Stimulated activated CD4-positive, alpha-beta T cell treated with anti-CD3 and anti-CD28 coated beads, Interleukin-12 subunit alpha, Interleukin-12 subunit beta, amount 100 ng/mL, for 48 hours (primary cell): ENCODE data around the gene KDM4C.

Experiments
- DNase-seq, 3 donors: peaks; one replicate each; pipeline ENCODE4 v3.0.0-alpha.2; 2020; ENCODE audit warnings: low read depth in 2 of 3, low spot score in 1 of 3

Gene KDM4C

DNA sequence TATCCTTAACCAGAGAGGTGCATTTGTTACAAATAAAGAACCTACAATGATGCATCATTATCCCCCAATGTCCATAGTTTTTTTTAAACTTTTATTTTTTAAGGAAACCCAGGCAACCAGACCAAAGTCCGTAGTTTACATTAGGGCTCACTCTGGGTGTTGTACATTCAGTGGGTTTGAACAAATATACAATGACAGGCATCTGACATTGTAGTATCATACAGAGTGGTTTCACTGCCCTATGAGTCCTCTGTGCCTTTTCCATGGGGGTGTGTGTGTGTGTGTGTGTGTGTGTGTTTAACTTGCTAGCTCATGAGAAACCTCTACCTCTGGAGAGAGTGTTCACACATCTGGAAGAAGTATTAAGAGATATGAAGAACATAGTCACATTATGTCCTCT is 141.5 kb downstream of the KDM4C start:
- DNase-seq, result no peak

DNA sequence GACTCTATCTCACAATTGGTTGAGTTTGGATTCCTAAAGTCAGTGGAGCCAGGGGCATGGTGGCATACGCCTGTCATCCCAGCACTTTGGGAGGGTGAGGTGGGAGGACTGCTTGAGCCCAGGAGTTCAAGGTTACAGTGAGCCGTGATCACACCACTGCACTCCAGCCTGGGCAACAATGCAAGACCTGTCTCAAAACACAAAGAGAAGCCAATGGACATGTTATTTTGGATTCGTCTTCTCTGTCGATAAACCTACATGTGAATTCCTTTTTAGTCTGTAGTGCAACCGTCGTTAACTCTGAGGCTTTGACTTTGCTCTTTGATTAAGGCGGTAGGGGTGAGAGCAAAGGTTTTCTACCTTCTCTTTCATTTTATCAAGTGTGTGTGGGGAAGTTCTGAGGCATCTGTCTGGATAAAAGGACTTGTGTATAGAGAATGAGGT is 142.7 kb downstream of the KDM4C start:
- no peak for DNase-seq

DNA sequence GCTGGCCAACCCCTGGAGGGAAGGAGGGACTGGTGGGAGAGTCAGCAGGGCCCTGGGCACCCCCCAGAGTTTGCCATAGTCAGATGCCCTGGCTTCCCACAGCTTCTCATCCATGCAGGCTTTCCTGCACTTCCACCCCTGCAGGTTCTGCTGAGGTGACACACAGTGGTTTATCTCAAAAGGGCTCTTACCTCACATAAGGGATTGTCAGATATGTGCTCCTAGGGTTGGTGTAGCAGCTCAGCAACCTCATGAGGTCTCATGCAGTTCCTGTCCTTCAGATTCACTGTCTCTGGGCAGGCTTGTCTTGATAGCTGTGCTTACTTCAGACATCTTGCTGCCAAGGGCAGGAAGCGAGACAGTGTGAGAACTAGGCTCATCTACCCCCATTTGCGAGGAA is 143.4 kb downstream of the KDM4C start:
- no peak for DNase-seq

DNA sequence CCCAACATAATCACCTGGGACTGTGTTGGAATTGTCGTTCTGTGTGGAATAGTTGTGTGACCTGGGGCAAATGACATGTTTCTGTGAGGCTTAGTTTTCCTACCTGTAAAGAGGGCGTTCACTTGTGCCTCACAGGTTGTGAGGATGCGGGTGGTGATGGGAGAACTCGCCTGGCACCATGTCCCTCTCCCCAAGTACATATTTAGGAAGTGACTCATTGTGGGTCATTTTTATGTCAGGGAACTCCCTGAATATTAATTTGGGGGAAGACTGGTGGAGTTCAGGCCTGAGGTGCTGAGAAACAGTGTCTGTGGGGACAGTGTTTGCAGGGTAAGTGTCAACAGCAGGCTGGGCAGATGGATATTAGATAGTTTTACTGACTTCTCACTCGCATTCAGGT is 144.7 kb downstream of the KDM4C start:
- DNase-seq, result no peak

DNA sequence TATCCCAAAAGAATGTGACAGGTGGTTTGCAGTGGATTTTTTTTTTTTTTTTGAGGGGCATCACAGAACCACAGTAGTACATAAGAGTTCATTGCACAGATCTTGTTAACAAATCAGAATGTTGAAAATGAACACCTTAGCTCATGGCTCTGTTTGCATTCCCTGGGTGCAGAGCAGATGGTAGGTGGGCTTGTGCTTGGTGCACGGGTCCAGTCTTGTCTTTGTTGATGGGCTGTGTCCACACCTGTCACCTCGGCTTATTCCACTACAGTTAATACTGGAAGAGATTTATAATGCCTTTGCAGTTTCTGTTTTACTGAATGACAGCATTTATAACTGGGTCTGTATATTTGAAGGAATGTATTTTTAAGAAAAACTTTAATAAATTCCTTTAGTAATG is 146.6 kb downstream of the KDM4C start:
- no peak for DNase-seq

DNA sequence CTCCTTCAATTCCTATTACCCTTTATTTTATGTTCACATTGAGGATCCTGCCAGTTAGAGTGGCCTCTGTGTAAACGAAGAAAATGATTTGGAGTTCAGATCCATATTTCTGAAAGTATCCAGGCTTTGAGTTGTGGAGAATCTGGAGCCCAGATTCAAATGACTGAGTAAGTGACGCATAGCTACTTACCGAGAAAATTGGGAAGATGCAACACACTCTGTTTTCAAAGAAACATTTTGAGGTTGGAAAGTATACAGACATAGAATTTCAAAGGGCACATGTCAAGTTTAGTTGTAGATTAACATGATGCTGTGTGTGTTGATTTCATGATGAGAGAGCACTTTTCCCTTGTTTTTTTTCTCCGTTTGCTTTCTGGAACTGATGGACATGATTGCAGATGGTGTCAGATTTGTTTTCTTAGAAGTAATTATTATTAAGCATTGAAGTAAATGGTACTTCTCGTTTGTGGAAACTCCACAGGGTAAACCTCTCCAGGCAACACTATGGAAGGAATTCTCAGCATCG is 148.1 kb downstream of the KDM4C start:
- no peak for DNase-seq

DNA sequence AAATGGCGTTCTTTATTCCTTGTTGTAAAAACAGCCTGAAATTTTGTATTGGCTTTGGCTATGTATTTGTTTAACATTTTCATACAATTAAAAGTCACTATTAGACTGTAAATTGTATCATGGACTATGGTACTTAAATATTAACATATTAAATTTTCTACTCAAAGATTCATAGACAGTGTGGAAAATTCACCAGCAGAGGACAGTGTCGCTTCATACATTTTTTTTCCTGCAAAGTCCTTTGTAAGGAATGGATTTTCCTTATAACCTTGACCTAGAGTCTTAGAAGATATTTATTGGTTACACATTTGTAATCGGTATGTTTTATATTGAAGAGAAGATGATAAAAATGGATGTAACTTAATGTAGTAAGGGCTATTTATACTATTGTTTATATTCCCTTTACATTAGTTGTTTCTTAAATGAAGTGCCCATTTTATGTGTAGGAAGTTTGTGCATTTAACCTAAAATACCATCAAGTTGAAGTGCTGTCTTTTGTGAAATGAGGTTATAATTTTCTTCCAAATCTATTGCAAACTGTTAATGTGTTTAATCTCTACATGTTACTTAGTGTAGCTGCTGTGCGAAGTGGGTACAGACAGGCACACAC is 150.1 kb downstream of the KDM4C start:
- DNase-seq, result no peak

DNA sequence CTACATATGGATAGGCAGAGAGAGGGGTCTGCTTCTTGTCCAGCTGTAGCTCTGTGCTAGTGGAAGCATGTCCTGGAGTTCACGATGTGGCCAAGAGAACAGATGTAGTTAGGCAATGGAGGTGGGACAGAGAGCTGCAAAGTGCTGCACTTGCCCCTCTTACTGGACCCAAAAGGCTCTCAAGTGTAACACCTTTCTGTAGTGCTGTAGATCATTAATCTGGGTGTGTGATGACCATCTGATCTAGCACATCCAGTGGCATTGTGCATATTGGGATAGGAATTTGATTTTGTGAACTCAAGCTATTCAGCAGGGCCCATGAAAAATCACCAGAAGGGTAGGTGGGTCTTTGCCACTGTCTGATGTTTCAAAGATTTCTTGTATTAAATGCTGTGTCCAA is 151.4 kb downstream of the KDM4C start:
- no peak for DNase-seq

DNA sequence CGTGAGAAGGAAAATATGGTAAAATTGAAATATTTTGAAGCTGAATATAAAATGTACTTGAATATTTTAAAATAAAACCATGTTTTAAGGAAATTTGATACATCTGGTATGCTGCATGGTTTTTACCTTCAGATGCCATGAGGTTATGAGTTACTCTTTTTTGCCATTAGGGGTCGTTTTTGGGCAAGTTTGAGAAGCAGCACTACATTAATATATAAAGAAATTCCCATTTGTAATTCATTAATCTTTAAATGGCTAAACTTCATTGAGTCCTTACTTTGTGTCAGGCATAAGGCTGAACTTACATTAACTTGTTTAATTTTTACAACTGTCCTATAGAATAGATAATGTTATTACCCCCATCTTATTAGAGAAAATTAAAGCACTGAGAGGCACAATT is 152.3 kb downstream of the KDM4C start:
- DNase-seq, result no peak

DNA sequence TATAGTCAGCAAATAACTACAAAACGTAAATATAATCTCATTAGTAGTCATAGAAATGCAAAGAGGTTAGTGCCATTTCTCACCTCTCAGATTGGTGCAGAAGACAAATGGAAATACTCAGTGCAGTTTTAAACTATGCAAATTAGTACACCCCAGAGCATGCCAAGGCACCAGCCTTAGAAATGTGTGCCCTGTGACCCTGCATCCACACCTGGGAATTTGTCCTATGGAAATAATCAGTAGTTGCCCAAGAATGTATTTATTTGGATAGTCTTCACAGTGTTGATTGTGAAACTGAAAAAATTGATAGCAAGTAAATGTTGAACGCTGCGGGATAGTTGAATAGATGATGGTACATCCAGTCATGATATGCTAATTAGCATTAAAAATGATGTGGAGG is 152.7 kb downstream of the KDM4C start:
- no peak for DNase-seq

DNA sequence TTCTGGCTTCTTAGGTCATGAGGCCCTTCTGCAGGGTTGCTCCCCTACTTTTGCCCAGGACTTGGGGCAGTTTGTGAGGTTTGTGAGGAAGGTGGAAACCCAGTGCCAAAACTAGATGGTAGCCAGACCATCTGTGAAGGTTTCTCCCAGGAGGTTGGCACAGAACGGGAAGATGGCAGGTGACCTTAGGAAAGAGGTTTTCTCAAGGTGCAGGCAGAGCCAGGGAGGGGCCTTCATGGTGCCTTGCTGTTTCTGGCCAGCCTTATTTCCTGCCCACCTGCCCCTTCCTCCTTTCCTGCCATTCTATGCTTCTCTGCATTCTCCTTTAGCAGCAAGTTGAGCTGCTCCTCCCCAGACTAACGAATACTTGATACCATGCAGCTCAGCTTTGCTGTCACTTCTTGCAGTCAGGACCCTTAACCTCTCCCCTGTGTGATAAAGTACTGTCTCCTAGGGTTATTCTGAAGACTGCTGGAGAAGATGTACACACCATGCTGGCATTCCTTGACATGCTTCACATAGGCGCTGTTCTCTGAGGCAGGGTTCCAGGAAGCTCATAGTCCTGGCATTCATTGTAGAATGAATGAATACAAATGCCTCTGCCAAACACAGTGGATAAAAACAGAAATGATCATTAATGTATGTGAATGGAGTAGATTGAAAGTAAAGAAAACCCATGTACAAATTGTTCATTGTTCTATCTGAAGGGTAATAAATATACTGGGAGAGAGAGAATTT is 154.3 kb downstream of the KDM4C start:
- DNase-seq, result no peak

DNA sequence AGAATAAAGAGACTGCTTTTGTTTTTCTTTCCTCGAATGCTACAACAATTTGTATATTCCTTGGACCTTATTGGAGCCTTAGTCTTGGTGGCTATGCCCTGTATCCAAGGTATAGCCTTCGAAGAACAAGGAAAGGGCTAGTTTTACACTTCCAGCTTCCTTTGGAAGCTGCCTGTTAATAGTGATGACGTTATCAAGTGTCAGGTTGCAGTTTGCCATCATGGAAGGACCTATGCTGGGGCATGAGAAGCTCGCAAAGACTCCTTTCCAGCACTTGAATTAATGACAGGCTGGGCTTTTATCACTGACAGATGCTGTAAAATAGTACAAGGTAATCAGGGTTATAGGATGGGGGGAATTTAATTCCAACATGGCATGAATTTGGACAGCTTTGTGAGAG is 157.9 kb downstream of the KDM4C start:
- DNase-seq, result no peak

DNA sequence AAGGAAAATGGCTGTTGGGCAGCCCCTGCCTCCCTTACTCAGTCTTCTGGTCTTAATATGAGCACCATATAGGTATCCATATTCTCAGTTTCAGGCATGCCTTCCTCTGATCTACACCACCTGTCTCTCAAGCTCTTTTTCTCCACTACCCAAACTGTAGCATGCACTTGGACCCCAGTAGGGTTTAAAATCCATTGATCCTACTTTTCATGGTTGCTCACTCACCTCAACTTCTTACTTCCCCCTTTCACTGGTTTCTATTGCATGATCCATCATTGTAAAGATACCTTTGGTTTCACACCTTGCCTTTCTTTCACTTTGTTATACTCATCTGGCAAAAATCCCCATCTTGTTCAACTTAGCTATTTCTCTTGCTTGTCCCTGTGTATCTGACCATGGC is 159.4 kb downstream of the KDM4C start:
- no peak for DNase-seq

DNA sequence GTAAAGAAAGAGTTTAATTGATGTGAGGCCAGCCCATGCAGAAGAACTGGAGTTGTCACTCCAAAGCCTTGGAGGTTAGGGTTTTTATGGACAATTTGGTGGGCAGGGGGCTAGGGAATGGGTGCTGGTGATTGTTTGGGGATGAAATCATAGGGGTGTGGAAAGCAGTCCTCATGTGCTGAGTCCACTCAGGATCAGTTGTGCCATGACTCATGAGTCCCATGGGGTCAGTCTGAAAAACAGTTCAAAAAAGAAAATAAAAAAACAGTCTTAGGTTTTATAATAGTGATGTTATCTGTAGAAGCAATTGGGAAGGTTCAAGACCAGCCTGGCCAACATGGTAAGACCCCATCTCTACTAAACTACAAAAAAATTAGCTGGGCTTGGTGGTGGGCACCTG is 162.3 kb downstream of the KDM4C start:
- DNase-seq, result no peak

DNA sequence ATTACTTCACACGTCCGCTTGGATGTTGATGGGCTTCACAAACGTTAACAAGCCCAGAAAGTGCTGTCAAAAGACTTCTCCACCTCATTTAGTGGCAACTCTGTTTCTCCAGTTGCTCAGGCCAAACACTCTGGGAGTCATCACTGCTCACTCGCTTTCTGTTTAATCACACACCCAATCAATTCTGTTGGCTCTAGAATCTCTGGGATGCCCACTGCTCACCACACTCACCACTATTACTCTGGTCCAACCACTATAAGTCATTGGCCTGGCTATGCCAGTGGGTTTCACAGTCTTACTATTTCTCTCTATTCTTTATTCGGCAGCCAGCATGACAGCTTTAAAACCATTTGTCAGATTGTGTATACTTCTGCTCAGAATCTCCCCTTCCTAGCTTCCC is 163.5 kb downstream of the KDM4C start:
- DNase-seq, result no peak

DNA sequence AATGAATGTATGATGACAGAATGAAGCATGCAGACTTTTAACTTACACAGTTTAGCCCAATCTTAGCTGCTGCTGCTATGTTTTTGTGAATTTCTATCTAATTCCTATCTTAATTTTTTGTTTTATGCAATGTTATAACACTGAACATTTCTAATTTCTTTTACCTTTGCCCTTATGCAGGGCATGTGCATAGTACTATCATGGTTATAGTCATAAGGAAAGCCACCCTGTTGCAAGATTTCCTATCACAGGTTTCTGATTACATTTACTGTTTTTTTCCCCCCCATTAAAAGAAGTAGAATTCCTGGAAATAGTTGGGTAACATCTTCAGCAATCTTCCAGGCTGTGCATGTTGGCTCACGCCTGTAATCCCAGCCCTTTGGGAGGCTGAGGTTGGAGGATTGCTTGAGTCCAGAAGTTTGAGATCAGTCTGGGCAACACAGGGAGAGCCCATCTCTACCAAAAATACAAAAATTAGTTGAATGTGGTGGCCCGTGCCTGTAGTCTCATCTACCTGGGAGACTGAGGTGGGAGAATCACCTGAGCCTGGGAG is 164.4 kb downstream of the KDM4C start:
- no peak for DNase-seq

DNA sequence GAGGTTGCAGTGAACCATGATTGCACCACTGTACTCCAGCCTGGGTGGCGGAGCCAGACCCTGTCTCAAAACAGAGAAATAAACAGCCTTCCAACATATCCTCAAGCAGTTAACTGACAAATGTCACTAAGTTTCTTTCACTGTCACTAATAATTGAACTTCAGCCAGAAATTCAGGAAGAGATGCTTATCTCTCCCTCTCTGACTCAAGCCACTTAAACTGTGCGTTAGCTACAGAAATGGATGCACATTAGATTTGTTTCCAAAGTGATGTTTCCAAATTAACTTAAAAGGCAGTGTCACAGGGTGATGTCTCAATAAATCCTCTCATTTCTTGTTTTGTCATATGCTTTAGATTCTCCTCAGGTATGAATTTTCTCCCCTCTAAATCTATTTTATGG is 164.9 kb downstream of the KDM4C start:
- no peak for DNase-seq

DNA sequence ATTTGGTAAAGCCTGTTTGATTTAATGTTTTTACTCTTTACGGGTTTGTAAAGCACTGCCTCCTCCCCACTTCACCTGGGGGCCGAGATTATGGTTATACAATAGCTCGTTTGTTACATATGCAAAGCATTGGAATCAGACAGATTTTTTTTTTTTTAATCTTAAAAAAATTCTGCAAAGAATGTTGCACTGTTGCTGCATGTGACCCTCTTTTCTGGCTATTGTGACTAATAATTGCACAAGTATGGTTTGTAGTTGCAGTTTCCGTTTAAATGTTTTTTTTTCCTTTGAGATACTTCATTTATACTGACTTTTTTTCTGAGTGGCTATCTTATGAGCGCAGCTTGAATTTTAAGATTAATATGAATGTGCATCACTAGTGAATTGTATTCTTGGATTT is 165.3 kb downstream of the KDM4C start:
- no peak for DNase-seq

DNA sequence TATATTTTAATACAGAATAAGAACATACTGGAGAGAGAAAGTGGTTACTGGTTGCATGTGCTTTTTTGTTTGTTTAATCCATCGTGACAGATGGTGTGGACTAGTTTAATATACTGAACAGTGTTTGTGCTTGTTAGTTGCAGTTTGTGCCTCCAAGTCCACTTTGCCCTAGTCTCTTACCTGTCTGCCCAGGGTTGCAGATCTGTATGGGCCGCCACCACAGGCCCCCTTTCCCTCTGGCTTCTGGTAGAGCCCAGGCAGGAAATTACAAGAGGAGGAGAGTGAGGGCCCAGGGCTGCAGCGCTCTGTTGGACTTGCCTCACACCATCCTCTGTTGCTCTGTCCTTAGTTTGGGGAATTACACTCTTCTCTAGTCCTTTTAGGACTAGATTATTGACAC is 166.4 kb downstream of the KDM4C start:
- DNase-seq, result no peak

DNA sequence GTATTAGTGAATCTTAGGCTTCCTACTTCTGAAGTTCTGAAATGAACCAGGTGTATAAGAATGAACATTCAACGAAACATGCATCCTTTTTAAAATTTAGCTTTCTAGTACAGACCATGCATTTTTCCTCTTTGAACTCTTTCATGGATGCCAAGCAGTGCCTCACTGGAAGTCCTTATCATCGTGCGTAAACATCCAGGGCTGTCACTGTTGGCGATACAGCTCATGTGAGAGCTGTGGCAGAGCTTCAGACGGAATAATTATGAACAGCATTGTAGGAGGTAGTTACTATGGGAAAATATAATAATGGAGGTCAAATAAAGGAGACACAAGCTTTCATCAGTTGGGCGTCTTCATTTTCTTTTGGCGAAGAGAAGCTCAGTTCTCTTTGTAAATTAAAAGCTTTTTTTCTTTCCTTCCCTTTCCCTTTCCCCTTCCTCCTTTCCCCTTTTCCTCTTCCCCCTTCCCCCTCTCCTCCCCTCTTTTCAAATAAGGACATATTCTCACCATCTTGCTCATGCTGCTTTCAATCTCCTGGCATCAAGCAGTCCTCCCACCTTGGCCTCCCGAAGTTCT is 167.3 kb downstream of the KDM4C start:
- no peak for DNase-seq

DNA sequence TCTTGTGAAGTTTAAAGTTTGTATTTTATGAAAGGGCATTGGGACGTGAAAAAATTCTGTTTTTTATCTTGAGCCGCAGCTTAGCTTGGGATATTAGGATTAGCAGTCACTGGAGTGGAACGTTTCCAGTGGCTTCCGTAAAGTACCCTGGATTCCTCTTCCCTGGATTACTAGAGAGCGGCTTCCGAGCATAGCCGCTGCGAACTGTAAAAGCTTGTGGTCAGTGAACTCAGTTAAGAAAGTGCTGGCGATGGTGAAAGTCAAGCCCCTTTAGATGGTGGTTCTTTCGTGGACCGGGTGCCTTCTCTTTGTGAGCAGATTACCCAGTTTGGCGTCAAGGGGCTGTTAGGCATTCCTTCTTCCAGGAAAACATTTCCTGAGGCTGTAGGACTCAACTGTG is 168.1 kb downstream of the KDM4C start:
- no peak for DNase-seq

DNA sequence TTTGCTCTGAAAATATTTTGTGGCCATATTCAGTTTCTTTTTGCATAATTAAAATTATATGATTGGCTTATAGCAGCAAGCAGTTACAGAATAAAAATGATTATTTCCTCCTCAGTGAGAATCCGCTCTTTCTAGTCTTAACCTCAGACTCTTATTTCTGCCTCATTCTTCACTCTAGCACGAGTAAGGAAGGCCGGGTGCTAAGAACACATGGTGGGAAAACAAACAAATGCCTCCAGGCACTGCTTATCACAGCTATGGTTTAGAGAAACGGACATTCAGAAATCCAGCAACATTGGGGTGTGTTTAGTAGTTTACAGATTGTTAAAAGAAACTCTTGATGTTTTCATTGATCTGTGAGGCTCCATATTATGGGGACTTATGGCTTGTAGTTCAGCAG is 168.7 kb downstream of the KDM4C start:
- DNase-seq, result no peak
